HG03575 (cell line): ENCODE measurements around the gene HDAC11.
"Not testable (repeated sequence)": the region's sequence is repeated elsewhere in the genome, so short reads cannot be mapped to it uniquely, and the experiment has no call there.

Source experiments
- ATAC-seq: cut with Tn5 transposase; IDR thresholded peaks from one replicate; pipeline ENCODE4 v1.9.1; 2021; ENCODE audit not compliant: unreplicated experiment, insufficient number of reproducible peaks, low FRiP score; ENCODE audit errors: extremely low read depth

The HDAC11 gene

GRCh38 chr3:13479582-13480339 lies at the start of gene HDAC11:
Gene HDAC11 (plus strand): TSS chr3:13480306. CDS start chr3:13480348, 42 bp downstream.
- ATAC-seq = peak; percentile 79

- not testable (repeated sequence) for ATAC-seq
These were observed 49.7 kb upstream of the HDAC11 start for GRCh38 chr3:13430411-13430875.

GRCh38 chr3:13432093-13432492 lies 48.0 kb upstream of the HDAC11 start:
- no peak for ATAC-seq

GRCh38 chr3:13433912-13434311 lies 46.2 kb upstream of the HDAC11 start:
- ATAC-seq = no peak

- ATAC-seq = not testable (repeated sequence)
These were observed 43.9 kb upstream of the HDAC11 start for GRCh38 chr3:13436213-13436612.

GRCh38 chr3:13440204-13440817 lies 39.8 kb upstream of the HDAC11 start:
- no peak for ATAC-seq

GRCh38 chr3:13442882-13443281 lies 37.2 kb upstream of the HDAC11 start:
- ATAC-seq = not testable (repeated sequence)

GRCh38 chr3:13451301-13451673 lies 28.8 kb upstream of the HDAC11 start:
- no peak for ATAC-seq

- ATAC-seq = no peak
These were observed 27.4 kb upstream of the HDAC11 start for GRCh38 chr3:13452490-13453335.

- ATAC-seq = no peak
These were observed 24.5 kb upstream of the HDAC11 start for GRCh38 chr3:13455644-13456043.

GRCh38 chr3:13457593-13457992 lies 22.5 kb upstream of the HDAC11 start:
- no peak for ATAC-seq

- ATAC-seq = no peak
These were observed 20.3 kb upstream of the HDAC11 start for GRCh38 chr3:13459605-13460340.

GRCh38 chr3:13460341-13460736 lies 19.8 kb upstream of the HDAC11 start:
- no peak for ATAC-seq

GRCh38 chr3:13461169-13462124 lies 18.7 kb upstream of the HDAC11 start:
- no peak for ATAC-seq

GRCh38 chr3:13462125-13462629 lies 17.9 kb upstream of the HDAC11 start:
- no peak for ATAC-seq

- ATAC-seq = no peak
These were observed 17.3 kb upstream of the HDAC11 start for GRCh38 chr3:13462822-13463221.

- ATAC-seq = no peak
These were observed 16.3 kb upstream of the HDAC11 start for GRCh38 chr3:13463618-13464400.
